Daoy (cell line): ENCODE measurements around the gene FNDC3B. TPM values are rescaled to one million over a fixed set of nuclear protein-coding genes. Genes with fewer than 3 reads are reported as not detected.

ENCODE experiments used
- DNase-seq: peaks from one replicate; pipeline ENCODE4 v3.0.0-alpha.2; 2015; ENCODE audit warnings: low read depth
- total RNA-seq: library from RNA; depleted of rRNA; stranded (reverse); fragments of >200 nt; shearing (Covaris generic); gene quantifications from 2 replicates; pipeline ENCODE4 v1.2.3, GENCODE V29; 2014; rRNA removed

FNDC3B gene
- total RNA-seq, 1 experiment from 2014 or later: 84.3 TPM

DNA sequence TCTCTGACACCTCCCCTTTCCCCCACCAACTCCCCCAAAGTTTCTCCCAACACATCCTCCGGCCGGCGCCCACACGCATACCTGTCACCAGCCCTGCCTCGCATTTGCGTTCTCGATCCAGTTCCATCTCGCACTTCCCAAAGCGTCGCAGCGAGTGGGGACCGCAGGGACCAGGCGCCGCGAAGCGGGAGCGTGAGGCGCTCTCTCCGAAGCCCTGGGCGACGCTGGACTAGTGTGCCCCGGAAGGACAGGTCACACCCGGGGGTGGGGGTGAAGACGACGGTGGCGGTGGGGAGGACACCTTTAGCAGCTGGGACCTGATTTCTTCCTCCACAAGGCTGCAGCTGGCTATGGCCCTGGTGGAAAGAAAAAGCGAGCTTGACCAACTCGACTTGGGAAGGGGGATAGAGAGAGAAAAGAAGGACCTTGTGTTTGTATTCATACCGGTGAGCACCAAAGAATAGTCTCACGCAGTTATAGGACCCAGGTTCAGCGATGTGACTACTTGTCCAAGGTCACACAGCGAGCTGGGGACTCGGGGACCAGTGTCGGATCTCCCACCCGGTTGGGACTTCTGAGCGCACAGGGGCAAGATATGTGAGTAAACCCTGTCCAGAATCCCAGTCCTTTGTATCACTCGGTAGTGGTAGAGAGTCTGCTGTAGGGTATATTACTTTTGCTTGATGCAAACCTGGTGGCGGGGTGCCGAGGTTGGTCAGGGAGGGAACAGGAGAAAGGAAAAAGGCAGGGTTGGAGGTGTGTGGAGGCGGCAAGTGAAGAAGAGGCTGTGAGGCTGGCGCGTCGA, 409.5 kb downstream of the FNDC3B start:
- DNase-seq: no peak

DNA sequence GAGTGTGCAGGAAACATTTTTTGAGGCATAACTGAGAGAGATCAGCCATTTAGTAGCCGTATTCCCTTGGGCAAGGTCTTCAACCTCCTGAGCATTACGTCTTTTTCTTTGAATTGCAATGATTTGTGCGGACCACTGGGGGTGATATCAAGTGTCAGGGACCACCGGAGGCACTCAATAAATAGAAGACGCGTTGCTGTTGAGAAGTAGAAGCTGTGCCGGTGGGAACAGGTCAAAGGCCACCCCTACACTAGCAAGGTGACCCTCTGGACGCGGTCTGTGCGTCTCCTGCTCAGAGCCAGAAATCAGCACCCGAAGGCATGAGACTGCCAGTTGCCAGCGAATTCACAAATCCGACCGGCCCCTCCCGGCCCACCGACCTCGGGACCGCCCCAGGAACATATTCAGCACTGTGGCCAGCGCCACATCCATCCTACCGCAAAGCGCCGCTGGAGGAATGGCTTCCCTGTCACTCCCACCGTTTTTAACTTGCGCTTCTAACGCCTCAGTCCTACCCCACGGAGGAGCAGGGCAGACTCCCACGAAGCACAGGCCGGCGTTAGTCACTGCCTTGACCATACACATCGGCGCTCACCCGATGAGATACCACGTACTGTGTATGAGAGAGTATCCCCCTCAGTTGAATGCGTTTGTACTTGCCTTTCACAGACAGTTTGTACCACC, 410.2 kb downstream of the FNDC3B start:
- DNase-seq: peak; percentile 37

Other genes with a start within 250 kb of the FNDC3B start
- 5.7 and 7.8 TPM in 2 replicates for gene PLD1, start 229.1 kb upstream of the FNDC3B start, total RNA-seq
- not detected in 2 replicates for gene TMEM212, start 196.2 kb upstream of the FNDC3B start, total RNA-seq